ENCODE measurements around the gene SOHLH1.

GRCh38 chr9:135681161-135681560, 18.1 kb downstream of the SOHLH1 start:
- TF ChIP-seq CTCF (IDR thresholded peaks at IDR 0.05) (no peak), EZH2 (IDR thresholded peaks at IDR 0.05) (no peak), EZH2phosphoT487 (IDR thresholded peaks at IDR 0.05) (no peak)
